ENCODE data around the gene FZR1. TPM values are rescaled to one million over a fixed set of nuclear protein-coding genes. Genes with fewer than 3 reads are reported as not detected.

Gene FZR1
- total RNA-seq: 27.9 and 42.0 TPM in 2 replicates

DNA sequence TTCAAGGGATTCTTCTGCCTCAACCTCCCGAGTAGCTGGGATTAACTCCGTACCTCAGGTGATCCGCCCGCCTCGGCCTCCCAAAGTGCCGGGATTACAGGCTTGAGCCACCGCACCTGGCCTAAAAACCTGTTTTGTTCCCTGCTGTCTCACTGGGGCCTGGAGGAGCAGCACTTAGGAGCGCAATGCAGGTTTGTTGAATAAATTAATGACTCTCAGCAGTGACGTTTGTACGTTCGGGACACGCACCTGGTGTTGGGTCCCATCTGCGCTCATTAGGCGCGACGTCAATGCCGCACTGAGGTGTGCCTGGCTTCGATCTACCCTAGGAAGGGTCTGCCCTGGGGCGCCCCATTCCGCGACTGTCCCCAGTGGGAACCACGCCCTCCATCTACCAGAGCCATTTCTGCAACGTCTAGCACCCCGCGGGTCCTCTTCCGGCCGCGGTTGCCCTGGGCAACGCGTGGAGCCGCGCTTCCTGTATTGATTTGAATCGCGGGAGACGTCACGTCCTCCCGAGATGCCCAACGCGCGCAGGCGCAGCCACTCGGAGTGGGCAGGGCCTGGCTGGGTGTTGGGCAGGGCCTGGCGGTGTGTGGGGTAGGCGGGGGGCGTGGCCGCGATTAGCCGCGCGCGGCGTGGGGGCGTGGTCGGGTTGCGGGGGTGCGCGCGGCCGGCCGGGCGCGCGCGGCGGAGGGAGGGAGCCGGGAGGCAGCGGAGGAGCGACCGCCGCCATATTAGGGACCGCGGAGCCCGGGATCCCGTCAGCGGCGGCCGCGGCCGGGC is at the start of gene FZR1:
Gene FZR1, plus strand, starts transcription at position 714 of the 786 bp plus-strand sequence. CDS start 16,679 bp downstream, outside the sequence.

DNA sequence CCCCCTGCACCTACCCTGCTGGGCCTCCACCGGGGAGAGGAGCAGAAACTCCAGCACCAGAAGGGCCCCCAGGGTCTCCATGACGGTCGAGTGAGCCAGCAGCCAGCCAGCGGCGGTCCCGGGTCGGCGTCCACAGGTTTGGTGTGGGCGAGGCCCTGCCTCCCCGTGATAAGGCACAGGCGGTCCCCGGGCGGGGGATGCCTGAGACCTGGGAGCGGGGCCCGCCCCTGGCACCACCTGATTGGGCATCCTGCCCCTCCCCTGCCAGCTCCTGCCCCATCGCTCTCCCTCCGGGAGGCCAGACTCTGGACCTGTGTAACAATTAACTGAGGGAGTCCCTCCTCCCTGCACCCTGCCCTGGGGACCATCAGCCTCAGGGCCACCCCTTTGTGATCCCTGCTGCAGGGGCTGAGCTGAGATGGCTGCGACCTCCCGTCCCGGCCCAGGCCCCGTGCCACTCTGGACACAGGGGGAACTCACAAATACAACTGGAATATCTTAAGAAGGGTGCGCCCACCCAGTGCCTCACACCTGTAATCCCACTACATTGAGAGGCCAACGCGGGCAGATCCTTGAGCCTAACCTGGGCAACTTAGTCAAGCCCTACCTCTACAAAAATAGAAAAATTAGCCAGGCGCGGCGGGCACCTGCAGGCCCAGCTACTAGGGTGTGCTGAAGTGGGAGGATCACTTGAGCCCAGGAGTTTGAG is 25.6 kb upstream of the FZR1 start, which contains the start of gene SMIM24:
Gene SMIM24, minus strand, starts transcription at position 143 of the 709 bp plus-strand sequence. Its CDS starts 62 bp downstream, at position 81.

DNA sequence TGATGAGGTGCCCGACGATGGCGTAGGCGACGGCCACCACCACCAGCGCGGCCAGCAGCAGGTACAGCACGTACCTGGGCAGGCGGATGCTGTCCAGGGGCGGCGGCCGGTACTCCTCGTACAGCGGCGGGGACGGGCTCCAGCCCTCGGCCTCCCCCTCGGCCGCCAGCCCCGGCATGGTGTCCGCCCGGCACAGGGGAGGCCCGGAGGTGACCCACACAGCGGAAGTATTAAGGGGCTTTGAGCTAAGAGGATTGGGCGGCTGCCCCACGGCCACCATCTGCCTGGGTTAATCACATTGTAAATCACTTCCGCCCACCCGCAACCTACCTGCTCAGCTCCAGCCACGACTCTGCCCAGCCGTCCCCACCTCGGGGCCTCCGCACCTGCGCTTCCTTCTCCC is 22.9 kb upstream of the FZR1 start, which contains the start of gene SMIM44:
Gene SMIM44, minus strand, starts transcription at position 216 of the 403 bp plus-strand sequence. Its CDS starts 38 bp downstream, at position 178.

GRCh38 chr19:3500429-3501101 is 5.5 kb upstream of the FZR1 start, which contains the start of gene DOHH:
Gene DOHH, minus strand, starts transcription at chr19:3500674. Its CDS starts 3,860 bp downstream, at chr19:3496814.

GRCh38 chr19:3538965-3539755 is 33.0 kb downstream of the FZR1 start, which contains the start of gene TEKTIP1:
Gene TEKTIP1, plus strand, starts transcription at chr19:3539174. Its CDS starts 4 bp downstream, at chr19:3539178.

GRCh38 chr19:3557461-3558248 is 51.5 kb downstream of the FZR1 start, which contains the start of gene MFSD12:
Gene MFSD12, minus strand, starts transcription at chr19:3557586. Its CDS starts 183 bp downstream, at chr19:3557403.

GRCh38 chr19:3572855-3573161 is 66.7 kb downstream of the FZR1 start, which contains the start of gene HMG20B:
Gene HMG20B, plus strand, starts transcription at chr19:3572944. Its CDS starts 366 bp downstream, at chr19:3573310.

GRCh38 chr19:3585301-3586126 is 79.4 kb downstream of the FZR1 start, which contains the start of gene GIPC3:
Gene GIPC3, plus strand, starts transcription at chr19:3585478. Its CDS starts 120 bp downstream, at chr19:3585598.

Other genes with a start within 250 kb of the FZR1 start
- gene NFIC, start 139.7 kb upstream of the FZR1 start, total RNA-seq: 21.7 and 31.8 TPM in 2 replicates
- not detected in 2 replicates for gene SMIM24, start 25.8 kb upstream of the FZR1 start, total RNA-seq
- not detected in 2 replicates for gene SMIM44, start 22.9 kb upstream of the FZR1 start, total RNA-seq
- gene DOHH, start 5.6 kb upstream of the FZR1 start, total RNA-seq: 7.6 and 22.4 TPM in 2 replicates
- gene TEKTIP1, start 32.9 kb downstream of the FZR1 start, total RNA-seq: not detected in 2 replicates
- gene MFSD12, start 51.3 kb downstream of the FZR1 start, total RNA-seq: 130 and 147 TPM in 2 replicates
- 72.5 and 74.7 TPM in 2 replicates for gene HMG20B, start 66.6 kb downstream of the FZR1 start, total RNA-seq
- under 0.01 TPM in 1 of 2 replicates, not detected in the other for gene GIPC3, start 79.2 kb downstream of the FZR1 start, total RNA-seq
- 1.4 and 2.1 TPM in 2 replicates for gene TBXA2R, start 100.6 kb downstream of the FZR1 start, total RNA-seq
- gene CACTIN, start 120.5 kb downstream of the FZR1 start, total RNA-seq: 16.3 and 33.5 TPM in 2 replicates
- gene PIP5K1C, start 194.2 kb downstream of the FZR1 start, total RNA-seq: 17.2 and 19.2 TPM in 2 replicates
- not detected in 2 replicates for gene TJP3, start 202.1 kb downstream of the FZR1 start, total RNA-seq